Tibial nerve (tissue), 4 donors: ENCODE results near the gene PXDN. TPM values are rescaled to one million over a fixed set of nuclear protein-coding genes. Genes with fewer than 3 reads are reported as not detected.

Experiments used
- DNase-seq, 2 donors: peaks; one replicate each; pipeline ENCODE4 v3.0.0-alpha.2; 2019; ENCODE audit warnings: low spot score in 2 of 2
- H3K27ac ChIP-seq, 4 donors: fragments of 200-600 bp; sonication (generic) in 3 of 4; one replicate each; pipeline ENCODE4 v1.5.1; 2017 to 2019; ENCODE audit warnings: mild to moderate bottlenecking in 1 of 4
- H3K27me3 ChIP-seq, 2 donors: fragments of 200-600 bp; sonication (generic) in 1 of 2; one replicate each; pipeline versions ENCODE4 v1.5.1 to v1.6.0; 2017 to 2019
- H3K36me3 ChIP-seq, 3 donors: fragments of 200-600 bp; sonication (generic); one replicate each; pipeline ENCODE4 v1.5.1; 2018 to 2019
- H3K4me1 ChIP-seq, 4 donors: fragments of 200-600 bp; sonication (generic) in 3 of 4; one replicate each; pipeline ENCODE4 v1.5.1; 2017 to 2019
- H3K4me3 ChIP-seq, 4 donors: fragments of 200-600 bp; sonication (generic) in 3 of 4; one replicate each; pipeline ENCODE4 v1.5.1; 2017 to 2019; ENCODE audit warnings: mild to moderate bottlenecking in 1 of 4, moderate library complexity in 1 of 4
- H3K9me3 ChIP-seq, 4 donors: fragments of 200-600 bp; sonication (generic) in 3 of 4; one replicate each; pipeline ENCODE4 v1.5.1; 2017 to 2019
- EP300 ChIP-seq, 2 donors: sonication (generic); formaldehyde crosslinking; IDR thresholded peaks; one replicate each; pipeline ENCODE4 v1.6.1; 2017; ENCODE audit warnings: antibody characterized with exemption in 2 of 2, mild to moderate bottlenecking in 1 of 2
- POLR2A ChIP-seq, 2 donors: fragments of 450-650 bp; IDR thresholded peaks; one replicate each; pipeline ENCODE4 v1.6.1; 2017; ENCODE audit warnings: antibody characterized with exemption in 2 of 2, mild to moderate bottlenecking in 2 of 2, moderate library complexity in 2 of 2
- WGBS, 2 donors: methylation state at CpG; one replicate each; pipeline ENCODE4 v1.1.5; 2018; 5-methylcytosine and 5-hydroxymethylcytosine counted together
- total RNA-seq, 4 donors: library from RNA; depleted of rRNA; stranded (reverse); fragments of >200 nt; gene quantifications; one replicate each; pipeline ENCODE4 v1.1.0, GENCODE V29; 2016
- TF ChIP-seq, protein P1 (sequence below), 5 experiments: fragments of 200-600 bp in 3 of 5; fragments of 450-650 bp in 2 of 5; sonication (generic) in 3 of 5; IDR thresholded peaks; one replicate each; pipeline ENCODE4 v1.5.1; 2016 to 2019; ENCODE audit warnings: antibody characterized with exemption in 5 of 5, mild to moderate bottlenecking in 3 of 5, moderate library complexity in 2 of 5

PXDN gene
- total RNA-seq, 4 donors from 2014 or later: 40.4 to 72.6 (median 52.4) TPM

DNA sequence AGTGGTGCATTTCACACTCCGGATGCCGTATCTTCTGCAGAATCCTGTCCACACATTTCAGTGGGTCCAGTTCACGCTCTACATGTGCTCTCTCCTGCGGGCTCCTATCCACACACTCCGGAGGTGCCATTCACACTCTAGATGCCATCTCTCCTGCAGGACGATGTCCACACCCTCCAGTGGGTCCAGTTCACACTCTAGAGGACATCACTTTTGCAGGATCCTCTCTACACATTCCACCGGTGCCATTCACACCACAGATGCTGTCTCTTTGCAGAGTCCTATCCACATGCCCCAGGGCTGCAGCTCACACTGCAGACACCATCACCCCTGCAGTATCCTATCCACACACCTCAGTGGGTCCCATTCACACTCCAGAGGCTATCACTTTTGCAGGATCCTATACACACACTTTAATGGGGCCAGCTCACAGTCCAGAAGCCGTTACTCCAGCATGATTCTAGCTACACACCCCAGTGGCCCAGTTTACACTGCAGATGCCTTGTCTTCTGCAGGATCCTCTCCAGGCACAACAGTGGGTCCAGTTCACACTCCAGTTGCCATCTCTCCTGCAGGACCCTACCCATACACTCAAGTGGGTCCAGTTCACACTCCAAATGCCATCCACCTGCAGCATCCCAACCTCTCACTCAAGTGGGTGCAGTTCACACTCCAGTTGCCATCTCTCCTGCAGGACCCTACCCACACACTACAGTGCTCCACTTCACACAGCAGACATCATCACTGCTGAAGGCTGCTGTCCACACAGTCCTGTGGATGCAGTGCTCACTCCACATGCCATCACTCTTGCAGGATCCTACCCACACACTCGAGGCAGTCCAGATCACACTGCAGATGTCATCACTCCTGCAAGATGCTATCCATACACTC, 2.1 kb upstream of the PXDN start:
- no peaks in the 10 kb centered on the region for H3K27me3 ChIP-seq
- H3K4me1 ChIP-seq: peaks cover 0 to 27% (median 10%) of the 10 kb centered on the region in 4 donors
- no peak for DNase-seq
- 91 to 92% methylated on average over 9 of the region's 9 CpGs for WGBS, 2 donors
- H3K36me3 ChIP-seq: no peaks in the 10 kb centered on the region
- no peaks in the 10 kb centered on the region for H3K9me3 ChIP-seq
- H3K4me3 ChIP-seq: no peak overlapping the region
- TF ChIP-seq EP300 (IDR thresholded peaks at IDR 0.05) (no peak), POLR2A (IDR thresholded peaks at IDR 0.05) (no peak)
- TF ChIP-seq, protein P1, sequence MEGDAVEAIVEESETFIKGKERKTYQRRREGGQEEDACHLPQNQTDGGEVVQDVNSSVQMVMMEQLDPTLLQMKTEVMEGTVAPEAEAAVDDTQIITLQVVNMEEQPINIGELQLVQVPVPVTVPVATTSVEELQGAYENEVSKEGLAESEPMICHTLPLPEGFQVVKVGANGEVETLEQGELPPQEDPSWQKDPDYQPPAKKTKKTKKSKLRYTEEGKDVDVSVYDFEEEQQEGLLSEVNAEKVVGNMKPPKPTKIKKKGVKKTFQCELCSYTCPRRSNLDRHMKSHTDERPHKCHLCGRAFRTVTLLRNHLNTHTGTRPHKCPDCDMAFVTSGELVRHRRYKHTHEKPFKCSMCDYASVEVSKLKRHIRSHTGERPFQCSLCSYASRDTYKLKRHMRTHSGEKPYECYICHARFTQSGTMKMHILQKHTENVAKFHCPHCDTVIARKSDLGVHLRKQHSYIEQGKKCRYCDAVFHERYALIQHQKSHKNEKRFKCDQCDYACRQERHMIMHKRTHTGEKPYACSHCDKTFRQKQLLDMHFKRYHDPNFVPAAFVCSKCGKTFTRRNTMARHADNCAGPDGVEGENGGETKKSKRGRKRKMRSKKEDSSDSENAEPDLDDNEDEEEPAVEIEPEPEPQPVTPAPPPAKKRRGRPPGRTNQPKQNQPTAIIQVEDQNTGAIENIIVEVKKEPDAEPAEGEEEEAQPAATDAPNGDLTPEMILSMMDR (IDR thresholded peaks at IDR 0.05): no peak
- H3K27ac ChIP-seq: no peak overlapping the region

DNA sequence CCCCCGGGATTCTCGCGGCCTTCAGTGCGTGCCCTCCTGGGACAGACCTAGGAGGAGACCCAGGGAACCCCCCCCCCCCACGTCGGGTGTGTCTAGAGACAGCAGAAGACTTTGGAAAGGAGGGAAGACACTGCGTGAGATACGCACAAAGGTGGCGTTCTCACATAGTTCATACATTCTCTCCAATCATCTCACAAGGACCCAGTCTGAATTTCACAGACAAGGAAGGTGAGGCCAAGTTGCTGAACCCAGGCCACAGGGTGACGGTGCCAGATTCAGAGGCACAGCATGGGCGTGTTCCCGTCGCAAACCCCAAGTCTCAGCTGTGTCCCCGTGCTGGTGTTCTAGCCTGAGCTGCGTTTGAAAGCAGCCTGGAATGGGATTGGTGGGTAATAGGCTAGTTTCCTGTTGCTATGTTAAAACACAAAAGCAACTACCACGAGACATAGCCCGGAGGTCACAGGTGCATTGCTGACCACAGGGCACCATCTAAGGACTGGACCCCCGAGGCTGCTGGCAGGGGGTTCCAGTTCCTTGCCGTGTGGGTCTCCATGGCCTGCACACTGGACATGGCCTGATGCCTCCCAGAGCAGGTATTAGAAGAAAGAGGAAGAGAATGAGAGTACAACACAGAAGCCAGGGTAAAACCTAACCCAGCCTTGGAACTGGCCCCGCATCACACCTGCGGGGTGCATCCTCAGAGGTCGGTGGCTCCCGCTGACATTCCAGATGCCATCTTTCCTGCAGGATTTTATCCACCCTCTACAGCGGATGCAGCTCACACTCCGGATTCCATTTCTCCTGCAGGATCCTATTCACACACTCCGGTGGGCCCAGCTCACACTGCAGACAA, 1.1 kb upstream of the PXDN start:
- Histone ChIP-seq H3K27ac (peak overlapping the region; percentile 67 to 97 (median 82)), H3K9me3 (no peaks in the 10 kb centered on the region), H3K36me3 (no peaks in the 10 kb centered on the region), H3K4me3 (peak overlapping the region; percentile 63 to 87 (median 80)), H3K27me3 (no peaks in the 10 kb centered on the region), H3K4me1 (peaks cover 0 to 28% (median 12%) of the 10 kb centered on the region in 4 donors)
- TF ChIP-seq EP300 (IDR thresholded peaks at IDR 0.05) (no peak), POLR2A (IDR thresholded peaks at IDR 0.05) (no peak)
- TF ChIP-seq, protein P1 (IDR thresholded peaks at IDR 0.05): no peak
- DNase-seq: no peak
- 61 to 77% methylated on average over 18 to 26 of the region's 26 CpGs for WGBS, 2 donors

DNA sequence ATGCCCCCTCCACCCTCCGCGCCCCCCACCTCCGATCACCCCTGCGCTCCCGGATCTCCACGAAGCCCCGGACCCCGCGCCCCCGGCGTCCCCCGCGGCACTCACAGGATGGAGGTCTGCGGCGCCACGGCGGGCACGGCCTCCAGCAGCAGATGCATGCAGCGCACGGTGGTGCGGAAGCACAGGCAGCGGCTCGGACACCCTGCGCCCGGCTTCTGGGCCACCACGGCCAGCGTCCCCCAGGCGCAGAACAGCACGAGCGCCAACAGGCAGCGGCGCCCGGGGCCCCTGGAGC, 217 bp downstream of the PXDN start:
- 0% methylated on average over 2 to 4 of the region's 33 CpGs for WGBS, 2 donors
- TF ChIP-seq EP300 (IDR thresholded peaks at IDR 0.05) (no peak), POLR2A (IDR thresholded peaks at IDR 0.05) (no peak)
- TF ChIP-seq, protein P1 (IDR thresholded peaks at IDR 0.05): no peak
- Histone ChIP-seq H3K36me3 (no peaks in the 10 kb centered on the region), H3K27me3 (no peaks in the 10 kb centered on the region), H3K27ac (peak overlapping the region; percentile 77 to 97 (median 92)), H3K4me3 (peak overlapping the region; percentile 63 to 87 (median 80)), H3K4me1 (peaks cover 0 to 40% (median 13%) of the 10 kb centered on the region in 4 donors), H3K9me3 (no peaks in the 10 kb centered on the region)
- DNase-seq: no peak

DNA sequence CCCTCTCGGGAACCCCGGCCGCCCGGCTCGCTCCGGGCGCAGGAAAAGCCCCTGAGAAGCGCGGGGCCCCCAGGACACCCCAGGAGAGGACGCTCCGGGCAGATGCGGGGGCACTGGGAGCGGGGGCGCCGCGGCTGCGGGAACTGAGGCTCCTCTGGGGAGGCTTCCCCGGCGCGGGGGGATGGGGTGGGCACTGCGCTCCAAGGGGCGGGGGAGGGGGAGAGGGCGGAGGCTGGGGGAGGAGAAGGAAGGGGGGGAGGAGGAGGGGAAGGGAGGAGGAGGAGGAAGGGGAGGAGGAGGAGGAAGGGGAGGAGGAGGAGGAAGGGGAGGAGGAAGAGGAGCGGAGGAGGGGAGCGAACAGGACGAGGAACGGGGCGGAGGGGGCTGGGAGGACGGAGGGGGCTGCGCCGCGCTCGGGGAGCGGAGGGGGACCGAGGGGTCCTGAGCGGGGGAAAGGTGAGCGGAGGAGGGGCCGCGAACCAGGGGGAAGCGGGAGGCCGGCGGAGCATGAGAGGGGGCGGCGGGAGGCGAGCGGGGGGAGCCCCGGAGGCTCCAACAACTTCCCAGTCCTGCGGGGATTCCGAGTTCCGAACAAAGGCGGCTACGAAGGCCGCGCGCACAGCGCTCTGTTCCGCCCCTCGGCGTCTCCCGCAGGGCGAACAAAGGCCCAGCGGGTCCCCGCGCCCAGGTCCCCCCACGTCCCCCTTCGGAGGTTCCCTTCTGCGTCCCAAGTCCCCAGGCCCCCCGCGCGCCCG, 742 bp downstream of the PXDN start:
- no peaks in the 10 kb centered on the region for H3K27me3 ChIP-seq
- whole genome bisulfite sequencing, 2 donors: 1% methylated on average over 13 to 23 of the region's 71 CpGs
- TF ChIP-seq POLR2A (IDR thresholded peaks at IDR 0.05): no peak
- no peak for TF ChIP-seq EP300 (IDR thresholded peaks at IDR 0.05)
- TF ChIP-seq, protein P1 (IDR thresholded peaks at IDR 0.05): no peak

More for the DNA sequence above, 742 bp downstream of the PXDN start:
- H3K27ac ChIP-seq: peak overlapping the region; percentile 88 to 97 (median 92)
- no peaks in the 10 kb centered on the region for H3K9me3 ChIP-seq
- H3K4me3 ChIP-seq: peak overlapping the region; percentile 63 to 87 (median 80)
- H3K4me1 ChIP-seq: peaks cover 0 to 42% (median 13%) of the 10 kb centered on the region in 4 donors
- no peak for DNase-seq
- H3K36me3 ChIP-seq: no peaks in the 10 kb centered on the region
